HG03342 (cell line): ENCODE measurements around the gene DCUN1D3.
"Not testable (repeated sequence)": the region's sequence is repeated elsewhere in the genome, so short reads cannot be mapped to it uniquely, and the experiment has no call there.

Source experiments
- ATAC-seq: cut with Tn5 transposase; IDR thresholded peaks from one replicate; pipeline ENCODE4 v1.9.1; 2021; ENCODE audit warnings: mild to moderate bottlenecking, moderate library complexity; ENCODE audit not compliant: unreplicated experiment

DCUN1D3 gene

GRCh38 chr16:20866145-20866772, 33.9 kb downstream of the DCUN1D3 start:
- no peak for ATAC-seq

DNA sequence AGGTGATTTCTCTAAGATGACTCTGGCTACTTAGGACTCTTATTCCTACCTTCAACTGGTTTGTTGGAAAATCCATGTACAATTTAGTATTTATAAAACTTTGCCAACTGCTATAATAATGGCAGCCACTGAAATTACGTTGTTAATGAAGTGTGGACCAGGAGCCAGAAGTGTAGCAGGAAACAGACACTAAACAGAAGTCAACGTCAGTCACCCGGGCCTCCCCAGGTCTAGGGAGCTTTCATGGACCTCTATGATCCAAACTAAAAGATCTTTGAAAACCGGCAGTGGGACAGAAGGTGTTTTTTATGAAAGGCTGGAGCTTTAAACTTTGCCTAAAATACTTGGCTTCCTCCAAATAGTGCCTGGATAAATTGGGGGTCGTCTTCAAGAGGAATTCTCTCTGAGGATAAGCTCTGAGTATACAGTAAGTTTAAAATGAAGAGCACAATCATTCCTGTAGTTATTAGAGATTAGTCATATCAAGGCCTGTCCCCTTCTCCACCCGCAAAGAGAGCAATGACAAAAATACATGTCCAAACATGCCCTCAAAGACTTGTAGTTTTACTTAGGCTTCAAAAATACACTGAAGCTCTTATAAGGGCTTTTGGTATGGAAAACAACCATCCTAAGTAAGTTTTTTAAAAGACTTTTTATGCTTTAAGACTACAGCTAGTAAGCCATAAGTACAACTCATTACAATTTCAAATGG, 34.6 kb downstream of the DCUN1D3 start:
- no peak for ATAC-seq

DNA sequence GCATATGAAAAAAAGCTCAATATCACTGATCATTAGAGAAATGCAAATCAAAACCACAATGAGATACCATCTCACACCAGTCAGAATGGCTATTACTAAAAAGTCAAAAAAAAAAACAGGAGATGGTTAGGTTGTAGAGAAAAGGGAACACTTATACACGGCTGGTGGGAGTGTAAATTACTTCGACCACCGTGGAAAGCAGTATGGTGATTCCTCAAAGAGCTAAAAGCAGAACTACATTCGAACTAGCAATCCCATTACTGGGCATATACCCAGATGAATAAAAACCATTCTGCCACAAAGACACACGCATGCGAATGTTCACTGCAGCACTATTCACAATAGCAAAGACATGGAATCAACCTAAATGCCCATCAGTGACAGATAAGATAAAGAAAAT, 35.8 kb downstream of the DCUN1D3 start:
- ATAC-seq = not testable (repeated sequence)

GRCh38 chr16:20862162-20862960, 37.8 kb downstream of the DCUN1D3 start:
- no peak for ATAC-seq

DNA sequence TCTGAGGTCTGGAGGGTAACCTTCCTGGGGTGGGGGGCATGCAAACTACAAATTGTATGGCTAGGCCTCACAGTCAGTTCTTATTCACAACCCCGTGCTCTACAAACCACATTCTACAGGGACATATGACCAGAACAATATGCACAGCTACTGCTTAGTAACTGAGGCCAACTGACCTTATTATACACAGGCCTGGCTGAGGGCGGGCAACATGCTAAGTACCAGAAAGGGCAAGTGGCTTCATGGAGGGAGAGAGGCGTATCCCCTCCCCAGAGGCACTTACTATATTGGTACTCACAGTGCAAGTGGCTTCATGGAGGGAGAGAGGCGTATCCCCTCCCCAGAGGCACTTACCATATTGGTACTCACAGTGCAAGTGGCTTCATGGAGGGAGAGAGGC, 39.2 kb downstream of the DCUN1D3 start:
- not testable (repeated sequence) for ATAC-seq

- ATAC-seq = no peak
These were observed 39.8 kb downstream of the DCUN1D3 start for GRCh38 chr16:20860361-20860760.

DNA sequence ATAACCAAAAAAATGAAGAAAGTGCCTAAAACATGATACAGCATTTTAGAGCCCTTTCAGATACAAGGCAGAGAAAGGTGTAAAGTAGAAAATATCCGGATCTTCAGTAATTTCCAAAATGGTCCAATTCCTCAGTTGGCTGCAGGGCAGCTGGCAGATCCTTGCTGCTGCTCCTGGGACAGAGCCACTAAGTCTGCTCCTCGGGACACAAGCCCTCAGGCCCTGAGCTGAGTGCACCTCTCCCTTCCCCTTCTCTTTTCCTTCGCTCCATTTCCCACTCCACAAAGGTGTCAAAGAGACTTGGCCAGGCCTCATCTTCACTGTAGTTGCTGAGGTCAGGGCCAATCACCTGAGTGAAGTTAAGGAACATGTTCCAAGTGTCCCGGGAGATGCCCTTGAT, 40.5 kb downstream of the DCUN1D3 start:
- no peak for ATAC-seq

DNA sequence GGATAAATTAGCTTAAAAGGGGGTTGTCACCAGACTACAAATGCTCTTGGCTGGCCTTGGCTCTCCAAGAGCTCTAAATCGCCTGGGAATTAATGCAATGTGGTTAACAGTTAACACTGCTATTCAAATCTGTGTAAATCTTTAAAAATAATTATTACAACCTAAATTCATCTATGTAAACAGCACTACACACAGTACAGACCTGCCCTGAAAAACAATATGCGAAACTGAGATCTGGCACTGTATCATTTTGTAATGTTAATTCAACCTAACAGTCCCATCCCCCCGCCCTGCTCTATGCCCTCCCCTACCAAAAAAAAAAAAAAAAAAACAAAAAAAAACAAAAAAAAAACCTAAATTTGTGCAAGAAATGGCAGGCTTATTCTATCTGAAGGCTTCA, 40.9 kb downstream of the DCUN1D3 start:
- ATAC-seq = no peak

DNA sequence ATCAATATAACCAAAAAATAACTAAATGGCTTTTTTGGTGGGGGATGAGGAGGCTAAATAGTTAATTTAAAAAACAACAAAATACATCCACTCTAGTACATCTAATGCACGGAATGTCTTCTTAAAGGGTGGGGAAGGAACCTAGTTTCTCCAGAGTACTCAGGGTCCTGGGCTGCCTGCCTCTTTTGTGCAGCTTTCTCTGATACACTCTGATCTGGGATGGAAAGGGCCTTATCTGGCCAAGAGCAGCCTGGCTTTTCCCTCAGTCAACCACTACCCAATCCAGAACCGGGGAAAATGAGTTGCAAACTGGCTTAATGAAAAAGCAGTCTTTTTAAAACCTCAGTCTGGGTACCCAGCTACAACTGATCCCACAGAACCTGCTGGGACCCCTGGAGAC, 42.9 kb downstream of the DCUN1D3 start:
- no peak for ATAC-seq

GRCh38 chr16:20854963-20855362, 45.2 kb downstream of the DCUN1D3 start:
- no peak for ATAC-seq

- no peak for ATAC-seq
These were observed 46.1 kb downstream of the DCUN1D3 start for GRCh38 chr16:20853981-20854620.

DNA sequence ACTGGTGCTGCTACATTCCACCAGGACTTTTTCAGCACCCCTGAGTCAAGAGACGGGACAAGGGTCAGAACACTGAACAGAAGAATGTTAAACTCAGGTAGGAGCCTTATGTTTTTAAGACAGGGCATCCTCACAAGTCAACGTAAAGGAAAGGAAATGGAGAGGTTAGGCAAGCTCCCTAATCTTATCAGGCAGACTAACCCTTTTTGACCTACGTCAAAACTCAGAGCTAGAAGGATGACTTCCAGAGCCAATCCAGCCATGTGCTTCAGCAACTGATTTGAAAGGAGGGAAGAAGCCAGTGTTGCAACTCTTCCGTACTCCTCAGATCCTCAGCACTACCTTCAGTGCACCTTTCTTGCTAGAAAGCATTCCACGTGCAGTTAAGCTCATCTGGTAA, 47.0 kb downstream of the DCUN1D3 start:
- ATAC-seq = no peak

DNA sequence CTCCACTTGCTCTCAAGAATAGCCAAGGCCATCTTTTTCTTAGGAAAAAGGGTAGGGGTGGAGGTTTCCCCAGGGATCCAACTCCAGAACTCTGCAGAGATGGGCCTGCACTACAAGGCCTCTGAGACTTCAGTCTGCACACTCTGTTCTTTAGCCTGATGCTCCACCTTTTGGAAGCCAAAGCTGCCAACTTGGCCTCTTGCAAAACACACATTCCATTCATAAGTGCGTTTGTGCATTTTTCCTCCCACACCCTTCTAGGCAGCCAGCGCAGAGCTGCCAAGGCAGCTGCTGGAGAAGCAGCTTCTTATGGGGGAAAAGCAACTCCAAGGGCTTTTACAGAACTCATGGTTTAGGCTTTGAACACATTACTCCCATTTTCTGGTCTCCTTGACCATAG, 48.6 kb downstream of the DCUN1D3 start:
- no peak for ATAC-seq

DNA sequence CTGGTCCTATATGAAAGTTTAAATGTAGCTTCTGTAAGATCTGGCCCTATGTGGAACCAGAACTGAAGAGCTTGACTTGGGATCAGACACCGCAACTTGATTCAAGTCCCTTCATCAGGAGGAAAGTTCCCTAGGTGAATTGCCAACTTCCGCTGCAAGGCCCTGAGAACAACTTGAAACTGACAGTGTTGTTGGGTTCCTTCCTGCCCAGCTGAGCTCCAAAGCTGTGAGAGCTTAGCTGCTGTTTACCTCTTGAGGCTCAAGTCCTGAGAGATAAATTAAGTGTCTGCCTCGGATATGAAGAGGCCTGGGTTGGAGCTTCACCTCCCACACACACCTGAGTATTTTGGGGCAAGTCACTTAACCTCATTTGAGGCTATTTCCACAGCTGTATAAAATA, 49.2 kb downstream of the DCUN1D3 start:
- ATAC-seq = no peak

DNA sequence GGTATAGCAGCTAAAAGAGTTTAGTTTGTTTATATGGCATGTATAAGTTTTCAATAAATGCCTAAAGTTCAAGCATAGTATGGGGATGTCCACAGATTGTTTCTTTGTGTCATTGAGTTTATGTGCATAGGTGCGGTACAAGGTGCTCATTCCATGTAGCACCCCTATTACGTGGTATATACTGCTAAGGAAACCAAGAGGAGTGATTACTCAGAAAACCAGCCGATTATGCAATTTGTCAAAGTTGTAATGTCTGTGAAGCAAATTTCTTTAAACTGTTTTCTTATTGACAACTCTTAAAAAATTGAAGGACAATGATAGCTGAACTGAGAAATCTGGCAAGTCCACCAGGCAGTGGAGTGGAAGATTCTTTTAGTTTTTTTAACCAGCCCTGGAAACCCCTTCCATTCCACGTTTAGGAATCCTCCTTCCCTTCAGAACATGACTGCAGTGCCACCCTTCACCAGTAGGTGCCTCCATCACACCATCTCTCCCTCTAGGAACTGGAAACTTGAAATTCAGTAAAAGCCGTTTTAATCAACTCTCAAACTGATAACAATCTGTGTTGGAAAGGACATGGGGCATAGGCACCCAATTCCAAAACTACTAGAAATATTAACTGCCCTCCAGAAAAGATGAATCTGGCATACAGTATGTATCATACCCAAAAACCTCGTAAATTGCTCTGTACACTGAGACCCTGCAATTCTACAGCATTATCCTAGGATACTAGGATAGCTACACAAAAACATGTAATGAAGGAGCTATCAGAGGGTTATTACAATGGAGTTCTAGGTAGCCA, 50.4 kb downstream of the DCUN1D3 start:
- ATAC-seq = no peak

DNA sequence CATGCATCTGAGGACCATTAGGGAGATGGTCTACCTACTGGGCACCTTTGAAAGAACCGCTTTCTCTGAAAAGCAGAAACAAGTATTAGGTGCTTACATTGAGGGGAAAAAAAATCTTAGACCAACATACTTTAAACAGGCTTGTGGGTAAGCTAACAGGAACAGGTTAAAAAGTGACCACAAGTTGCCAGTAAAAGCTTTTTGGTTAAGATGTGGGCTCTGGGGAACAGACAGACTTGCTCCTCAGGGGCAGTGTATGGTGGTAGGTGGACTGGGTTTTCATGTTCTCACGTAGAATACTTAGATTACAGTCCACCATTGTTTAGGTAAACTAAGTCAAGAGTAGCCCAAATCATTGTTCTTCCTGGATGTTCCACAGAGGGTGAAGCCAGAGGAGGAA, 52.6 kb downstream of the DCUN1D3 start:
- ATAC-seq = no peak

DNA sequence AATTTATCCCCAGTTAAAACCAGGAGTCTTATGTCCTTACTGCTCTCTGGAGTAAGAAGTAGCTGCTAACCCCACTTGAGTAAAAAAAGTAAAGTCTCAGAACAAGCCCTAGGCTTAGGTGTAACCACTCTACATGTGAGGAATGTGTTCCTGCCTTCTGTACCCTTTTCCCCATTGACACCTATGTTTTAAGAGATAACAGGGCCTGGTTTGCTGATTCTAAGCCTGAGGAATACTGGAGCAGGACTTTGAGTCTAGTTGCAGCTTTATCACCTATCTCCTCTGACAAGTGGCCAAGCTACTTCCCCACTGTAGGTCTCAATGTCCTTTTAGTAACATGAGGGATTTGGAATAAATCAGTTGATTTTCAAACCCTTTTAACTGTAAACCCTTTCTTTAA, 53.6 kb downstream of the DCUN1D3 start:
- no peak for ATAC-seq

GRCh38 chr16:20846030-20846429, 54.1 kb downstream of the DCUN1D3 start:
- no peak for ATAC-seq

- ATAC-seq = no peak
These were observed 55.6 kb downstream of the DCUN1D3 start for GRCh38 chr16:20844588-20844987.

GRCh38 chr16:20844054-20844453, 56.1 kb downstream of the DCUN1D3 start:
- ATAC-seq = no peak

DNA sequence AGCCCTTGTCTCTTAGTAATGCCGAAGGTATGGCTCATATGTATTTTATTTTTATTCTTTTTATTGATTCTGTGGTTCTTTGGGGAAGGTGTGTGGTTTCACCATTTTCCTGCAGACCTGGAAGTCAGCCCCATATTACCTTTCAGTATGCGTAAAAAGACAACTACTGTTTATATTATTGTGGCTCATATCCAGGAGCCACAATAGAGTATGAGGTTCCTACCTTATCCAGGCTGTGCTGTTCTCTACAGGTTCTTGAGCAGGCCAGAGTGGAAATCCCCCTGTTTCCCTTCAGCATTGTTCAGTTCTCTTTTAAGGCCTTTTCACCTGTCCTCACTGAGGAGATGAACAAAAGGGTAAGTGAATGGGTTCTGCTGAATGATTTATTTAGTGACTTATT, 60.7 kb downstream of the DCUN1D3 start:
- ATAC-seq = no peak
